K562 (cell line): ENCODE results near the gene NTM. TPM values are rescaled to one million over a fixed set of nuclear protein-coding genes. Genes with fewer than 3 reads are reported as not detected.

Source experiments
- ATAC-seq: fragments of 200-7000 bp; cut with Tn5 transposase; 3 replicates; pipeline ENCODE4 v1.9.1; 2020; ENCODE audit warnings: moderate library complexity
- BruUV-seq: library from RNA; stranded (reverse); fragments of 400-500 nt; replicated peaks from 2 replicates; lab custom pipeline; 2021; lab: Mats Ljungman, UMichigan
- CTCF ChIA-PET: fragments of 300-600 bp; formaldehyde crosslinking; extraction: SDS; loops from one replicate; lab custom pipeline; 2021; ENCODE audit warnings: low intra/inter-chr PET ratio; lab: Yijun Ruan, JAX
- POLR2A ChIA-PET: fragments of 300-600, 350-650 bp; sonication (Branson Sonifier 250); formaldehyde crosslinking; extraction: SDS; loops from one replicate; lab custom pipeline; 2021; ENCODE audit warnings: antibody characterized with exemption, inconsistent platforms; lab: Yijun Ruan, JAX
- DNase-seq, 4 experiments: peaks; one replicate each; pipeline versions ENCODE4 v3.0.0 to v3.0.0-alpha.2; 2011 to 2018; ENCODE audit warnings: low spot score in 3 of 4, mixed read lengths in 3 of 4; ENCODE audit errors: extremely low read depth in 1 of 4
- FAIRE-seq: peaks from 2 replicates; lab custom pipeline; 2011; peaks lifted over from hg19 to GRCh38; lab: Jason Lieb, UNC
- H2AFZ ChIP-seq: 2 replicates; pipeline ENCODE4 v1.6.0; 2011; ENCODE audit warnings: low read depth, low read length, control low read depth, inconsistent platforms
- H3K27ac ChIP-seq: fragments of 200-600 bp; 3 replicates; pipeline ENCODE4 v1.8.0; 2011; ENCODE audit warnings: low read depth, mild to moderate bottlenecking, control low read depth, inconsistent platforms, low read length, moderate library complexity, mixed read lengths; ENCODE audit errors: extremely low read depth
- H3K27me3 ChIP-seq, 2 experiments: fragments of 300-600 bp in 1 of 2; 2 replicates in 1 of 2; 3 replicates in 1 of 2; pipeline versions ENCODE4 v1.6.0 to v1.8.0; 2011; ENCODE audit warnings: inconsistent platforms in 2 of 2, low read length in 2 of 2, mild to moderate bottlenecking in 1 of 2, mixed read lengths in 1 of 2, moderate library complexity in 1 of 2; ENCODE audit not compliant: control insufficient read depth in 2 of 2, insufficient read depth in 2 of 2
- H3K36me3 ChIP-seq: fragments of 300-600 bp; 3 replicates; pipeline ENCODE4 v1.8.0; 2011; ENCODE audit warnings: mild to moderate bottlenecking, low read length, inconsistent platforms; ENCODE audit not compliant: control insufficient read depth, insufficient read depth
- H3K4me1 ChIP-seq, 2 experiments: fragments of 200-600 bp in 1 of 2; replicated peaks in 1 of 2; 2 replicates in 1 of 2; 3 replicates in 1 of 2; pipeline versions ENCODE4 v1.5.1 to v1.8.0; 2011; ENCODE audit warnings: inconsistent platforms in 2 of 2, low read length in 2 of 2, mild to moderate bottlenecking in 1 of 2, mixed read lengths in 1 of 2, moderate library complexity in 1 of 2; ENCODE audit not compliant: control insufficient read depth in 2 of 2, insufficient read depth in 2 of 2
- H3K4me2 ChIP-seq: 2 replicates; pipeline ENCODE4 v1.6.1; 2011; ENCODE audit warnings: low read length, control low read depth, inconsistent platforms, mixed read lengths; ENCODE audit not compliant: insufficient read depth
- H3K4me3 ChIP-seq: fragments of 200-600 bp; sonication (generic), shearing (Covaris generic); 2 replicates; pipeline ENCODE4 v1.5.1; 2016; ENCODE audit warnings: control low read depth, inconsistent platforms
- H3K79me2 ChIP-seq: fragments of 200-600 bp; 3 replicates; pipeline ENCODE4 v1.8.0; 2011; ENCODE audit warnings: low read length, inconsistent platforms; ENCODE audit not compliant: control insufficient read depth, insufficient read depth
- H3K9ac ChIP-seq, 2 experiments: 2 replicates each; pipeline versions ENCODE4 v1.6.0 to v1.6.1; 2011; ENCODE audit warnings: low read depth in 2 of 2, low read length in 2 of 2, control low read depth in 1 of 2, inconsistent platforms in 1 of 2, mild to moderate bottlenecking in 1 of 2, mixed read lengths in 1 of 2; ENCODE audit not compliant: insufficient read depth in 1 of 2
- H3K9me1 ChIP-seq: one replicate; pipeline ENCODE4 v1.6.0; 2011; ENCODE audit warnings: inconsistent platforms, mild to moderate bottlenecking, low read length, moderate library complexity; ENCODE audit not compliant: control insufficient read depth, insufficient read depth
- H3K9me3 ChIP-seq: replicated peaks from 2 replicates; pipeline ENCODE4 v1.5.1; 2011; ENCODE audit warnings: low read depth, low read length, inconsistent platforms; ENCODE audit not compliant: control insufficient read depth, insufficient read depth
- H4K20me1 ChIP-seq: replicated peaks from 2 replicates; pipeline ENCODE4 v1.6.1; 2011; ENCODE audit warnings: low read length, inconsistent platforms, mixed read lengths; ENCODE audit not compliant: control insufficient read depth, insufficient read depth
- HDAC3 ChIP-seq: fragments of 450-650 bp; IDR thresholded peaks from 2 replicates; pipeline ENCODE4 v1.6.1; 2018; ENCODE audit warnings: borderline replicate concordance, mild to moderate bottlenecking, moderate library complexity; ENCODE audit not compliant: partially characterized antibody
- MEF2A ChIP-seq: IDR thresholded peaks from 2 replicates; pipeline ENCODE4 v1.6.1; 2011; ENCODE audit warnings: low read depth, mild to moderate bottlenecking, low read length, moderate library complexity; ENCODE audit not compliant: control insufficient read depth
- PPARD ChIP-seq: fragments of 250-450 bp; sonication (Bioruptor Pico); IDR thresholded peaks from 2 replicates; pipeline ENCODE4 v1.8.0; 2022; ENCODE audit warnings: inconsistent platforms, mild to moderate bottlenecking, moderate library complexity
- RBBP5 ChIP-seq: fragments of 200-600 bp; sonication (generic); IDR thresholded peaks from 2 replicates; pipeline ENCODE4 v1.6.1; 2012; ENCODE audit warnings: borderline replicate concordance, mild to moderate bottlenecking, low read length, control low read depth, inconsistent platforms; ENCODE audit not compliant: insufficient read depth, poor library complexity, severe bottlenecking
- SRSF1 ChIP-seq: fragments of 200-400 bp; formaldehyde crosslinking; IDR thresholded peaks from 2 replicates; pipeline ENCODE4 v1.6.1; 2017; ENCODE audit warnings: mild to moderate bottlenecking, low read depth, low read length, moderate library complexity
- STAT5A ChIP-seq: IDR thresholded peaks from 2 replicates; pipeline ENCODE4 v1.6.1; 2012; ENCODE audit warnings: low read length, inconsistent platforms, borderline replicate concordance
- ZKSCAN8 ChIP-seq: fragments of 200-800 bp; sonication (Bioruptor generic); IDR thresholded peaks from 2 replicates; pipeline ENCODE4 v1.6.1; 2016; ENCODE audit warnings: missing genetic modification characterization, missing compliant biosample characterization
- ZNF12 ChIP-seq: sonication (generic); formaldehyde crosslinking; IDR thresholded peaks from 2 replicates; pipeline ENCODE4 v1.4.0; 2020; ENCODE audit warnings: mild to moderate bottlenecking, missing genetic modification reagents
- ZZZ3 ChIP-seq: fragments of 450-650 bp; IDR thresholded peaks from 2 replicates; pipeline ENCODE4 v1.6.1; 2016; ENCODE audit warnings: antibody characterized with exemption, mild to moderate bottlenecking, moderate library complexity
- WGBS: fragments of 100-300 bp; shearing (Covaris generic); methylation state at CpG from one replicate; pipeline ENCODE4 v1.1.6; 2016; ENCODE audit warnings: low coverage, mixed read lengths; ENCODE audit not compliant: insufficient coverage; ENCODE audit errors: missing lambda C conversion rate; 5-methylcytosine and 5-hydroxymethylcytosine counted together
- in situ Hi-C: fragments of 300-500 bp; cut with MboI; formaldehyde crosslinking; loops from 4 replicates; pipeline ENCODE4 v1.15.0; 2018; ENCODE audit warnings: inconsistent platforms, mixed read lengths
- intact Hi-C: fragments of 100-400 bp; cut with micrococcal nuclease; formaldehyde crosslinking; loops from 2 replicates; pipeline ENCODE4 v1.14.2; 2022
- polyA plus RNA-seq, 8 experiments: library from polyadenylated mRNA; depleted of rRNA in 4 of 8; stranded (reverse) in 5 of 8; unstranded in 3 of 8; fragments of >200 nt; fragmentation: Nextera tagmentation in 2 of 8; fragmentation: Illumina TruSeq in 1 of 8; extraction: Ambion mirVana in 2 of 8; extraction: Trizol in 1 of 8; gene quantifications; 2 replicates each; pipeline versions ENCODE4 v1.2.1 to v1.2.3, GENCODE V29; 2011 to 2014; ENCODE audit warnings: inconsistent platforms in 1 of 8, missing spikeins in 1 of 8
- total RNA-seq, 7 experiments: library from RNA; depleted of rRNA in 6 of 7; stranded (reverse); fragments of >200 nt in 6 of 7; fragmentation: Illumina TruSeq in 2 of 7; extraction: Trizol in 2 of 7; gene quantifications; 2 replicates each; pipeline versions ENCODE4 v1.2.1 to v1.2.3, GENCODE V29; 2011 to 2021; ENCODE audit warnings: low replicate concordance in 1 of 7
- TF ChIP-seq, protein P1 (sequence below): sonication (generic); formaldehyde crosslinking; IDR thresholded peaks from 2 replicates; pipeline ENCODE4 v1.8.0; 2023; ENCODE audit warnings: mild to moderate bottlenecking, missing genetic modification reagents
- TF ChIP-seq, protein P2 (sequence below): sonication (generic); formaldehyde crosslinking; IDR thresholded peaks from 2 replicates; pipeline ENCODE4 v1.9.0; 2022; ENCODE audit warnings: mild to moderate bottlenecking, missing genetic modification reagents
- TF ChIP-seq, protein P3 (sequence below), 2 experiments: fragments of 450-650 bp in 1 of 2; sonication (generic) in 1 of 2; formaldehyde crosslinking in 1 of 2; IDR thresholded peaks in 1 of 2; conservative IDR thresholded peaks in 1 of 2; 2 replicates each; pipeline versions ENCODE4 v1.6.1 to v1.8.1; 2016 to 2023; ENCODE audit warnings: mild to moderate bottlenecking in 2 of 2, moderate library complexity in 2 of 2, inconsistent platforms in 1 of 2, missing genetic modification reagents in 1 of 2
- TF ChIP-seq, protein P4 (sequence below), 2 experiments: IDR thresholded peaks; 2 replicates each; pipeline ENCODE4 v1.6.1; 2012; ENCODE audit warnings: improper control_type of control experiment in 2 of 2, low read depth in 2 of 2, low read length in 2 of 2, borderline replicate concordance in 1 of 2
- TF ChIP-seq, protein P5 (sequence below): sonication (generic); formaldehyde crosslinking; IDR thresholded peaks from 2 replicates; pipeline ENCODE4 v1.8.0; 2022; ENCODE audit warnings: missing genetic modification reagents, mild to moderate bottlenecking, borderline replicate concordance

NTM gene
- total and polyA plus RNA-seq, 9 of the 15 experiments (the other 6 are each of a cell fraction or from before 2014, with no cell fraction given): not detected

DNA sequence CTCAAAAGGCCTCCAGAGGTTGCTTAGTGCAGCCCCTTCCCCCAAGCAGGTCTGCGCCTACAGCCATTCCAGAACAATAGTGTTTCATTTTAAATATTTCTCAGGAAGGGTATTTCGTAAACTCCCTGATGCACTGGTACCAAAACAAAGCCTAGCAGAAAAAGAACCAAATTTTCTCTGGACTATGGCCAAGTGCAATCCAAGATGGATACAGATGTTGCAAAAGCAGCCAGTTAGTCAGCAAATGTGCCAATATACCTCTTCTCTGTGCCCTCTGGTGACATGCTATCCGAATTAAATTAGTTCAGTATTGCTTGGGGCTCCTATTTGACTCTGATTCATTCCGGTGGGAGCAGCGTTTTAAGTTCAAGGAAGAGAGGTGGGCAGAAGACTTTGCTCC, 247.8 kb downstream of the NTM start:
- FAIRE-seq: no peak
- intact Hi-C loops: no loop called here
- Histone ChIP-seq H3K9me1 (no peaks in the 10 kb centered on the region), H3K36me3 (no peaks in the 10 kb centered on the region), H3K27ac (no peak overlapping the region), H2AFZ (no peak overlapping the region), H4K20me1 (no peaks in the 10 kb centered on the region), H3K4me2 (no peak overlapping the region), H3K9me3 (no peaks in the 10 kb centered on the region), H3K4me3 (no peak overlapping the region), H3K9ac (no peak overlapping the region), H3K4me1 (no peaks in the 10 kb centered on the region), H3K27me3 (peaks cover 3 to 15% of the 10 kb centered on the region in 2 experiments; a peak in 3 of 5 replicates), H3K79me2 (no peaks in the 10 kb centered on the region)
- in situ Hi-C loops: no loop called here
- no TSS peak for BruUV-seq
- CTCF ChIA-PET: no interaction called here
- WGBS: 0% methylated on average over 5 of the region's 5 CpGs
- no peak for DNase-seq
- POLR2A ChIA-PET: no interaction called here
- no peak for ATAC-seq
- TF ChIP-seq MEF2A: no peak
- no peak for TF ChIP-seq ZNF12 (CRISPR knock-in tag)
- TF ChIP-seq, protein P1, sequence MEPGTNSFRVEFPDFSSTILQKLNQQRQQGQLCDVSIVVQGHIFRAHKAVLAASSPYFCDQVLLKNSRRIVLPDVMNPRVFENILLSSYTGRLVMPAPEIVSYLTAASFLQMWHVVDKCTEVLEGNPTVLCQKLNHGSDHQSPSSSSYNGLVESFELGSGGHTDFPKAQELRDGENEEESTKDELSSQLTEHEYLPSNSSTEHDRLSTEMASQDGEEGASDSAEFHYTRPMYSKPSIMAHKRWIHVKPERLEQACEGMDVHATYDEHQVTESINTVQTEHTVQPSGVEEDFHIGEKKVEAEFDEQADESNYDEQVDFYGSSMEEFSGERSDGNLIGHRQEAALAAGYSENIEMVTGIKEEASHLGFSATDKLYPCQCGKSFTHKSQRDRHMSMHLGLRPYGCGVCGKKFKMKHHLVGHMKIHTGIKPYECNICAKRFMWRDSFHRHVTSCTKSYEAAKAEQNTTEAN (CRISPR knock-in tag): no peak
- no peak for TF ChIP-seq ZKSCAN8 (CRISPR knock-in tag)
- TF ChIP-seq PPARD (CRISPR knock-in tag): no peak
- TF ChIP-seq, protein P2, sequence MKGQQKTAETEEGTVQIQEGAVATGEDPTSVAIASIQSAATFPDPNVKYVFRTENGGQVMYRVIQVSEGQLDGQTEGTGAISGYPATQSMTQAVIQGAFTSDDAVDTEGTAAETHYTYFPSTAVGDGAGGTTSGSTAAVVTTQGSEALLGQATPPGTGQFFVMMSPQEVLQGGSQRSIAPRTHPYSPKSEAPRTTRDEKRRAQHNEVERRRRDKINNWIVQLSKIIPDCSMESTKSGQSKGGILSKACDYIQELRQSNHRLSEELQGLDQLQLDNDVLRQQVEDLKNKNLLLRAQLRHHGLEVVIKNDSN (CRISPR knock-in tag): no peak
- TF ChIP-seq STAT5A: no peak
- no peak for TF ChIP-seq ZZZ3
- no peak for TF ChIP-seq RBBP5
- TF ChIP-seq, protein P3, sequence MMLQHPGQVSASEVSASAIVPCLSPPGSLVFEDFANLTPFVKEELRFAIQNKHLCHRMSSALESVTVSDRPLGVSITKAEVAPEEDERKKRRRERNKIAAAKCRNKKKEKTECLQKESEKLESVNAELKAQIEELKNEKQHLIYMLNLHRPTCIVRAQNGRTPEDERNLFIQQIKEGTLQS (IDR thresholded peaks at IDR 0.05): no peak
- TF ChIP-seq, protein P3 (CRISPR knock-in tag; conservative IDR thresholded peaks at IDR 0.05): no peak
- TF ChIP-seq, protein P4, sequence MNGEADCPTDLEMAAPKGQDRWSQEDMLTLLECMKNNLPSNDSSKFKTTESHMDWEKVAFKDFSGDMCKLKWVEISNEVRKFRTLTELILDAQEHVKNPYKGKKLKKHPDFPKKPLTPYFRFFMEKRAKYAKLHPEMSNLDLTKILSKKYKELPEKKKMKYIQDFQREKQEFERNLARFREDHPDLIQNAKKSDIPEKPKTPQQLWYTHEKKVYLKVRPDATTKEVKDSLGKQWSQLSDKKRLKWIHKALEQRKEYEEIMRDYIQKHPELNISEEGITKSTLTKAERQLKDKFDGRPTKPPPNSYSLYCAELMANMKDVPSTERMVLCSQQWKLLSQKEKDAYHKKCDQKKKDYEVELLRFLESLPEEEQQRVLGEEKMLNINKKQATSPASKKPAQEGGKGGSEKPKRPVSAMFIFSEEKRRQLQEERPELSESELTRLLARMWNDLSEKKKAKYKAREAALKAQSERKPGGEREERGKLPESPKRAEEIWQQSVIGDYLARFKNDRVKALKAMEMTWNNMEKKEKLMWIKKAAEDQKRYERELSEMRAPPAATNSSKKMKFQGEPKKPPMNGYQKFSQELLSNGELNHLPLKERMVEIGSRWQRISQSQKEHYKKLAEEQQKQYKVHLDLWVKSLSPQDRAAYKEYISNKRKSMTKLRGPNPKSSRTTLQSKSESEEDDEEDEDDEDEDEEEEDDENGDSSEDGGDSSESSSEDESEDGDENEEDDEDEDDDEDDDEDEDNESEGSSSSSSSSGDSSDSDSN (IDR thresholded peaks at IDR 0.05; ENCODE audit: borderline replicate concordance in 1 of 2, low read depth in 2 of 2, low read length in 2 of 2): no peak
- TF ChIP-seq SRSF1: no peak
- TF ChIP-seq HDAC3: no peak
- TF ChIP-seq, protein P5, sequence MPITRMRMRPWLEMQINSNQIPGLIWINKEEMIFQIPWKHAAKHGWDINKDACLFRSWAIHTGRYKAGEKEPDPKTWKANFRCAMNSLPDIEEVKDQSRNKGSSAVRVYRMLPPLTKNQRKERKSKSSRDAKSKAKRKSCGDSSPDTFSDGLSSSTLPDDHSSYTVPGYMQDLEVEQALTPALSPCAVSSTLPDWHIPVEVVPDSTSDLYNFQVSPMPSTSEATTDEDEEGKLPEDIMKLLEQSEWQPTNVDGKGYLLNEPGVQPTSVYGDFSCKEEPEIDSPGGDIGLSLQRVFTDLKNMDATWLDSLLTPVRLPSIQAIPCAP (CRISPR knock-in tag): no peak
